SU-DHL-6 (cell line): ENCODE data around the gene MEX3D.

Experiments used
- CTCF ChIP-seq: fragments of 200-600 bp; sonication (generic); IDR thresholded peaks from one replicate; pipeline ENCODE4 v1.5.1; 2017; ENCODE audit warnings: antibody characterized with exemption, mild to moderate bottlenecking, low read length, moderate library complexity; ENCODE audit not compliant: insufficient read depth, poor library complexity, severe bottlenecking
- EZH2phosphoT487 ChIP-seq: fragments of 200-600 bp; sonication (generic), shearing (Covaris generic); conservative IDR thresholded peaks from 2 replicates; pipeline ENCODE4 v1.6.1; 2018; ENCODE audit warnings: mild to moderate bottlenecking, antibody characterized with exemption, low read length, moderate library complexity, mixed read lengths

- TF ChIP-seq CTCF (no peak), EZH2phosphoT487 (no peak)
These were observed 48.8 kb upstream of the MEX3D start for GRCh38 chr19:1616875-1617274.
